ENCODE results near the gene KANSL1. TPM values are rescaled to one million over a fixed set of nuclear protein-coding genes. Genes with fewer than 3 reads are reported as not detected.

KANSL1 gene
- total RNA-seq, 2 donors from 2014 or later: 68.2 to 190 TPM

GRCh38 chr17:46140645-46141197 is 52.5 kb downstream of the KANSL1 start:
- 89 to 90% methylated on average over 2 of the region's 2 CpGs for WGBS, 2 donors

GRCh38 chr17:46139432-46140210 is 53.6 kb downstream of the KANSL1 start:
- Histone ChIP-seq H3K4me1 (peaks cover 78% of the 10 kb centered on the region), H3K27ac (peak overlapping the region in 1 of 4 donors; percentile 0), H3K9me3 (no peaks in the 10 kb centered on the region), H3K36me3 (replicated peaks in 1 of 2; ENCODE audit: insufficient read depth in 1 of 2, low read depth in 2 of 2) (no peaks in the 10 kb centered on the region), H3K27me3 (no peaks in the 10 kb centered on the region), H3K4me3 (no peak overlapping the region)
- intact Hi-C loops (cut with DNase I): no loop called here
- no peak for DNase-seq
- 21 to 28% methylated on average over 5 of the region's 5 CpGs for WGBS, 2 donors
- no peak for TF ChIP-seq POLR2A (IDR thresholded peaks at IDR 0.05)
- no peak for TF ChIP-seq CTCF (IDR thresholded peaks at IDR 0.05)
- ATAC-seq: peak; percentile 30

More at GRCh38 chr17:46140645-46141197, 52.5 kb downstream of the KANSL1 start:
- intact Hi-C loops (cut with DNase I): no loop called here
- Histone ChIP-seq H3K36me3 (replicated peaks in 1 of 2; ENCODE audit: insufficient read depth in 1 of 2, low read depth in 2 of 2) (no peaks in the 10 kb centered on the region), H3K27me3 (no peaks in the 10 kb centered on the region), H3K4me1 (peaks cover 85% of the 10 kb centered on the region), H3K4me3 (no peak overlapping the region), H3K9me3 (no peaks in the 10 kb centered on the region), H3K27ac (no peak overlapping the region)
- ATAC-seq: no peak
- TF ChIP-seq CTCF (IDR thresholded peaks at IDR 0.05) (no peak), POLR2A (IDR thresholded peaks at IDR 0.05) (no peak)
- no peak for DNase-seq

- Histone ChIP-seq H3K36me3 (replicated peaks in 1 of 2; ENCODE audit: insufficient read depth in 1 of 2, low read depth in 2 of 2) (no peaks in the 10 kb centered on the region), H3K27me3 (no peaks in the 10 kb centered on the region), H3K4me3 (no peak overlapping the region), H3K9me3 (no peaks in the 10 kb centered on the region), H3K4me1 (peaks cover 71% of the 10 kb centered on the region), H3K27ac (no peak overlapping the region)
- intact Hi-C loops (cut with DNase I): no loop called here
- 42% methylated on average over 3 of the region's 3 CpGs for whole genome bisulfite sequencing, 2 donors
- ATAC-seq (no peak), DNase-seq (no peak)
- TF ChIP-seq POLR2A (IDR thresholded peaks at IDR 0.05): no peak
- TF ChIP-seq CTCF (IDR thresholded peaks at IDR 0.05): no peak
Observed at GRCh38 chr17:46138473-46138872, 54.8 kb downstream of the KANSL1 start.

GRCh38 chr17:46136820-46137219 is 56.4 kb downstream of the KANSL1 start:
- H3K4me1 ChIP-seq: peaks cover 72% of the 10 kb centered on the region
- H3K4me3 ChIP-seq: no peak overlapping the region
- no peaks in the 10 kb centered on the region for H3K27me3 ChIP-seq
- ATAC-seq (no peak), DNase-seq (no peak)
- intact Hi-C loops (cut with DNase I): no loop called here
- no peaks in the 10 kb centered on the region for H3K36me3 ChIP-seq (replicated peaks in 1 of 2; ENCODE audit: insufficient read depth in 1 of 2, low read depth in 2 of 2)
- no peak overlapping the region for H3K27ac ChIP-seq
- H3K9me3 ChIP-seq: no peaks in the 10 kb centered on the region
- TF ChIP-seq POLR2A (IDR thresholded peaks at IDR 0.05) (no peak), CTCF (IDR thresholded peaks at IDR 0.05) (no peak)
